Cardiac fibroblast (primary cell): ENCODE data around the gene NXN.
"Not testable (repeated sequence)": the region's sequence is repeated elsewhere in the genome, so short reads cannot be mapped to it uniquely, and the experiment has no call there.

Experiments
- DNase-seq, 2 donors: peaks; one replicate each; pipeline versions ENCODE4 v3.0.0 to v3.0.0-alpha.2; 2010; ENCODE audit warnings: low read depth in 2 of 2
- H3K4me3 ChIP-seq, 2 donors: replicated peaks in 1 of 2; 1 replicate in 1 of 2; 2 replicates in 1 of 2; pipeline ENCODE4 v1.5.1; 2011; ENCODE audit warnings: low read depth in 2 of 2, low read length in 2 of 2, mild to moderate bottlenecking in 2 of 2, moderate library complexity in 1 of 2
- TF ChIP-seq, protein P1 (sequence below): IDR thresholded peaks from one replicate; pipeline ENCODE4 v1.5.1; 2011; ENCODE audit warnings: low read depth, mild to moderate bottlenecking, low read length, inconsistent platforms

Gene NXN

DNA sequence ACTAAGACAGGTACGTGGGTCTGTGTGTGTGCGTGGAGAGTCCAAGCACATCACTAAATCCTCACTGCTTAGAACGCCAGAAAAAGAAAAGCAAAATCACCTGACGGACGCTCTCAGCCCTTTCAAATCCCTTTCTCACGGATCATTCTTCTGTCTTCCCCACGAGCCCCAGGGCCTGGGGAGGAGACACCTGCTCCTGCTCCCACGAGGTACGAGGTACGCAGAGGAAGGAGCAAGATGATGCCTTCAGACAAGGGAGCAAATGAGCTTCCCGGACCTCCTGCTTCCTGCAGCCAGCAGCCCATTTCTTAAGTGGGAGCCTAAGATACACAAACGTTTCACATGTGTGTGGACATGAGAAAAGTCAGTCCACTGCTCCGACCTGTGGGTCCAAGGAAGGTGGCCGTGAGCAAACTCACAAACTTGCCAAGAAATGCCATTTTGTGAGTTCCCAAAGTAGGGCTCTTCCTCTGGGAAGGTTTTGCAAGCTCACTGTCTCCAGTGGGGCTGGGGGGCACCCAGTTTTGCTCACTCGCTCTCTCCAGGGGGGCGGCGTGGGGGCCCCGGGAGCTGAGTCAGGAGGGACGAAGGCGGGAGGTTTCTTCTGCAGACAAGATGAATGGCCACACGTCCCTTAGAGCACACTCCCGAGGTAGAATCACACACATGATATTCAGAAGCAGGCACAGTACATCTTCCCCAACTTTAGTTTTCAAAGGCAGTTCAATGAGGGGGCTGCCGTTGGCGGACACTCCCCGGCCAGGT lies 129.3 kb downstream of the NXN start:
- no peak overlapping the region for H3K4me3 ChIP-seq
- TF ChIP-seq, protein P1, sequence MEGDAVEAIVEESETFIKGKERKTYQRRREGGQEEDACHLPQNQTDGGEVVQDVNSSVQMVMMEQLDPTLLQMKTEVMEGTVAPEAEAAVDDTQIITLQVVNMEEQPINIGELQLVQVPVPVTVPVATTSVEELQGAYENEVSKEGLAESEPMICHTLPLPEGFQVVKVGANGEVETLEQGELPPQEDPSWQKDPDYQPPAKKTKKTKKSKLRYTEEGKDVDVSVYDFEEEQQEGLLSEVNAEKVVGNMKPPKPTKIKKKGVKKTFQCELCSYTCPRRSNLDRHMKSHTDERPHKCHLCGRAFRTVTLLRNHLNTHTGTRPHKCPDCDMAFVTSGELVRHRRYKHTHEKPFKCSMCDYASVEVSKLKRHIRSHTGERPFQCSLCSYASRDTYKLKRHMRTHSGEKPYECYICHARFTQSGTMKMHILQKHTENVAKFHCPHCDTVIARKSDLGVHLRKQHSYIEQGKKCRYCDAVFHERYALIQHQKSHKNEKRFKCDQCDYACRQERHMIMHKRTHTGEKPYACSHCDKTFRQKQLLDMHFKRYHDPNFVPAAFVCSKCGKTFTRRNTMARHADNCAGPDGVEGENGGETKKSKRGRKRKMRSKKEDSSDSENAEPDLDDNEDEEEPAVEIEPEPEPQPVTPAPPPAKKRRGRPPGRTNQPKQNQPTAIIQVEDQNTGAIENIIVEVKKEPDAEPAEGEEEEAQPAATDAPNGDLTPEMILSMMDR: no peak
- no peak for DNase-seq

DNA sequence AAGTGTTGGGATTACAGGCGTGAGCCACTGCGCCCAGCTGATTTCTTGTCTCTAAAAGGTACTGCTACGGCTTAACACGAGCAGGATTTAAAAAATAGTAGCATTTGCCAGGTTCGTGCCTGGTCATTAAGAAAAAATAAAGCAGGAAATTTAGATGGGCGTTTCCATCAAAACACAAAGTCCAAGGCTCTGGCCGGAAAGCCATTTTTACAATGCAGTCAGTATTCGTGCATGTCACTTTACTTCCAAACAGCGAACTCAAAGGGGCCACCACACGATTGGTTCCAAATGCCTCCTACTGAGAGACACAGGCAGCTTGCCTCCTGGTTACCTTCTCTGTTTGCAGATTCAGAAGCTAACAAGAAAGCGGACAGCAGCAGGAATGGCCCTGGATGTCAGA lies 131.2 kb downstream of the NXN start:
- H3K4me3 ChIP-seq: no peak overlapping the region
- TF ChIP-seq, protein P1: no peak
- no peak for DNase-seq

DNA sequence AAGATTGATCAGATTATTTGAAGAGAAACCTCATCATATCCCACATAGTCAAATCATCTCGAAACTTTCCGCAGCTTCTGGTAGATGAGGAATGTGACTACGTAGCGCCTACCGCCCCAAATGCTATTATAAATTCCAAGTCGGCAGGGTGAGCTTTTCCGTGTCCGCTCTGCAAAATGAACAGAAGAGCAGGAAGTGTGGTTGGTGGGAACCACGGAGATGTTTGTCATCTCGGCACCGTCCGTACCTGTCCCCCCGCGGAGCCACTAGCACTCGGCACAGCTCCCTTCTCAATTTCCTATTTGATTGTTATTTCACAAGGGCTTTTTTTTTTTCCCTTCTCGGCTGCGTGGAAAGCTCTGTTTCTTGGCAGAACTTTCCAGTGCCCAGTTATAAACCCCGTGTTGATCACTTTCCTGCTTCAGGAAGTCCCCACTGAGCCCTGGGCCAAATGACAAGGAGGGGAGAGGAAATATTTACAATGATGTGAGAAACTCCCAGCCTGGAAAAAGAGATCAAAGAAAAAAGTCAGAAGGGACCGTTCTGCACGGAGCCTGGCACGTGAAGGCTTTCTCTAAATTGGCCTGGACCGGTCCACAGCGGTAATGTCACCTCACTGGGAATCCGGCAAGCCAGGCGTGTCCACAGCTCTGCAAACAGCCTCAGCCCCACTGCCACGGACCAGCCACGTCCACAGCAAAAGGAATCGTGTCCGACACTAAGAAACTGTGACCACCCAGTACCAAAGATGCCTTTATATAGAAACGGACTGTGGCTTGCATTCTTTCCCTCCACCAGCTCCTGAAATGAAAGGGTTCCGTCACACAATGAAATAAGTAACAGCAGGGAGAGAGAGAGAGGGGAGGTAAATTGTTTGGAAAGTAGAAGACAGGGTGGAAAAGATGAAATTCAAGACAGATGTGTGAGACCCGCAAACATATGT lies 132.4 kb downstream of the NXN start:
- TF ChIP-seq, protein P1: no peak

DNA sequence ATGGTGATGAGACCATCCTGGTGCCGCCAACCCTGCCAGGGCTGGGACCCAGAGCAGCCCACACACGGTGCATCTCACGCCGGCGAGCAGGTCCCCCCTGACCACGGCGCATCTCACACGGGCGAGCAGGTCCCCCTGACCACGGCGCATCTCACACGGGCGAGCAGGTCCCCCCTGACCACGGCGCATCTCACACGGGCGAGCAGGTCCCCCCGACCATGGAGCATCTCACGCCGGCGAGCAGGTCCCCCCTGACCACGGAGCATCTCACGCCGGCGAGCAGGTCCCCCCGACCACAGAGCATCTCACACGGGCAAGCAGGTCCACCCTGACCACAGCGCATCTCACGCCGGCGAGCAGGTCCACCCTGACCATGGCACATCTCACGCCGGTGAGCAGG lies 138.3 kb downstream of the NXN start:
- no peak overlapping the region for H3K4me3 ChIP-seq
- TF ChIP-seq, protein P1: no peak
- DNase-seq: no peak

More for the DNA sequence above, 132.4 kb downstream of the NXN start:
- H3K4me3 ChIP-seq: no peak overlapping the region
- no peak for DNase-seq

DNA sequence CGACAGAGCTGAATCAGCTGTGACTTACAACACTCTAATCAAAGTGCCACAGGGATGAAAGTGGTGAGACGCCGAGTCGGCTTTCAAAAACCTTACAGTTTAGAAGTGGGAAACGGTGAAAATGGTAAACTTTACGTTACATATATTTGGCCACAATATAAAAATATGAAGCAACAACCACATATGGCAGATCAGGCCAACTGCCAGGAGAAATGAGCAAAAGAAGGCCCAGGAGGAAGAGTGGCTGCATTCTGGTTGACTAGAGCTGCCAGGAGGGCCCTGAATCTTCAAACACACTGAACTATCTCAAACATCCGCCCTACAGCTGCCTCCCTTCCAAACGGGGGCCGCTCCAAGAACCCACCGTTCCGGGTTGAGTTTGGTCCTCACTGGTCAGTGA lies 141.1 kb downstream of the NXN start:
- H3K4me3 ChIP-seq: no peak overlapping the region
- TF ChIP-seq, protein P1: no peak
- no peak for DNase-seq

DNA sequence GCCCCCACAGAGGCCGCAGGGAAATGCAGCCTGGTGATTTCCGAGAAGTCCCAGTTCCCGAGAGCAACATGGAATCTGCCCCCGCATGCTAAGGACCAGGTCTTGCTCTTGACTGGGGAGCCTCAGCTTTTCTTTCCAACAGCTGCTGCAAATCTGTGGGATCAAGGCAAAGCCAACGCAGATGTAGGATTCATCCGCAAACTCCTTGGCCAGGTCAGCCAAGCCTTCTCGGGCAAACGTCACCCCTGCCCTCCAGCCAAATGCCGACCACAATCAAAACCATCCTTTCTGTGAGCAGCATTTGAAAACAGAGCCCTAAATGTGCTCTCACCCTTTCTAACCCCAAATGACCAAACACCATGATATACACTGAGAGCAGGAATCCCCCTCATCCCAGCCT lies 143.4 kb downstream of the NXN start:
- TF ChIP-seq, protein P1: no peak
- no peak overlapping the region for H3K4me3 ChIP-seq
- DNase-seq: no peak

DNA sequence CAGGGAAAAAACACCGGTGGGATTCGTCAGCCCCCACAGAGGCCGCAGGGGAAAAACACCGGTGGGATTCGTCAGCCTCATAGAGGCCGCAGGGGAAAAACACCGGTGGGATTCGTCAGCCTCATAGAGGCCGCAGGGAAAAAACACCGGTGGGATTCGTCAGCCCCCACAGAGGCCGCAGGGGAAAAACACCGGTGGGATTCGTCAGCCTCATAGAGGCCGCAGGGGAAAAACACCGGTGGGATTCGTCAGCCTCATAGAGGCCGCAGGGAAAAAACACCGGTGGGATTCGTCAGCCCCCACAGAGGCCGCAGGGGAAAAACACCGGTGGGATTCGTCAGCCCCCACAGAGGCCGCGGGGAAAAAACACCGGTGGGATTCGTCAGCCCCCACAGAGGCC lies 143.9 kb downstream of the NXN start:
- not testable (repeated sequence) for H3K4me3 ChIP-seq, DNase-seq
